Measurements from ENCODE around the gene POLR3B. TPM values are rescaled to one million over a fixed set of nuclear protein-coding genes. Genes with fewer than 3 reads are reported as not detected.
"Not testable (repeated sequence)": the region's sequence is repeated elsewhere in the genome, so short reads cannot be mapped to it uniquely, and the experiment has no call there.

POLR3B gene
- total RNA-seq, 2 experiments from 2014 or later: 14.7 to 17.6 TPM

DNA sequence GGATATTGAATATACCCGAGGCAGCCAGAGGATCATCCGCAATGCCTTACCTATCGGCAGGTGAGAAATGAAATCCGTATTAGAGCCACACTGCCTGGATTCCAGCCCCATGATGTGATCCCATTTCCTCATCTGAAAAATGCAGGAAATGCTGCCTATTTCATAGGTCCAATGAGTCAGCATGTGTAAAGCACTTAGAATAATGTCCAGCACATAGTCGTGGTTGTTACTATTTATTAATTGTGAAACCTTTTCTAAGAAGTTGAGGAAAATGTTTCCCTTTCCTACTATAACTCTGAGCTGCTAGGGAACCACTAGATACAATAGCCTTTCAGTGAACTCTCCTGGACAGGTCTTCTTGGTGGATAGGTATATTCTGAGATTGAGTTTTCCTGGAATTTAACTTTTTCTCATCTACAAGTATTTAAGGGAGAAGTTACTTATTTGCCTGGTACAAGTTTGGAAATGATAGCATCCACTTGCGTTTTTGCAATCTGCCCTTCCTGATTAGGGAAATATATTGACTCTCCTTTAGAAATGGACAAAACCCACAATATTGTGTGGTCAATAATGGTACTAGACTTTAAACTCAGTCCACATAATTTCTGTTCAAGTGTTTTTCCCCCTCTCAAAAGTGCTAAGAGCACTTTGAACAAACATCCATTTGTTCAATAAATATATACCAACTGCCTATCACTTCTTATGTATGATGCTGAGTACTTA, 12.2 kb downstream of the POLR3B start:
- no peak for TF ChIP-seq EZH2phosphoT487 (IDR thresholded peaks at IDR 0.05; ENCODE audit: borderline replicate concordance, low read depth, low read length)
- TF ChIP-seq, protein P1, sequence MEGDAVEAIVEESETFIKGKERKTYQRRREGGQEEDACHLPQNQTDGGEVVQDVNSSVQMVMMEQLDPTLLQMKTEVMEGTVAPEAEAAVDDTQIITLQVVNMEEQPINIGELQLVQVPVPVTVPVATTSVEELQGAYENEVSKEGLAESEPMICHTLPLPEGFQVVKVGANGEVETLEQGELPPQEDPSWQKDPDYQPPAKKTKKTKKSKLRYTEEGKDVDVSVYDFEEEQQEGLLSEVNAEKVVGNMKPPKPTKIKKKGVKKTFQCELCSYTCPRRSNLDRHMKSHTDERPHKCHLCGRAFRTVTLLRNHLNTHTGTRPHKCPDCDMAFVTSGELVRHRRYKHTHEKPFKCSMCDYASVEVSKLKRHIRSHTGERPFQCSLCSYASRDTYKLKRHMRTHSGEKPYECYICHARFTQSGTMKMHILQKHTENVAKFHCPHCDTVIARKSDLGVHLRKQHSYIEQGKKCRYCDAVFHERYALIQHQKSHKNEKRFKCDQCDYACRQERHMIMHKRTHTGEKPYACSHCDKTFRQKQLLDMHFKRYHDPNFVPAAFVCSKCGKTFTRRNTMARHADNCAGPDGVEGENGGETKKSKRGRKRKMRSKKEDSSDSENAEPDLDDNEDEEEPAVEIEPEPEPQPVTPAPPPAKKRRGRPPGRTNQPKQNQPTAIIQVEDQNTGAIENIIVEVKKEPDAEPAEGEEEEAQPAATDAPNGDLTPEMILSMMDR (conservative IDR thresholded peaks at IDR 0.05; ENCODE audit: low read length): no peak
- no peak for DNase-seq (ENCODE audit: low spot score)
- Histone ChIP-seq H3K9me3 (ENCODE audit: low read length) (no peaks in the 10 kb centered on the region), H3K27ac (ENCODE audit: low read depth, low read length, poor library complexity, severe bottlenecking) (no peak overlapping the region), H3K79me2 (ENCODE audit: insufficient read depth, low read depth, low read length) (no peaks in the 10 kb centered on the region), H3K4me1 (ENCODE audit: insufficient read depth, low read length, poor library complexity, severe bottlenecking) (no peaks in the 10 kb centered on the region), H3K4me3 (ENCODE audit: low read depth, low read length, poor library complexity, severe bottlenecking) (no peak overlapping the region), H2AFZ (ENCODE audit: low read length) (no peak overlapping the region), H3K36me3 (ENCODE audit: insufficient read depth, low read length) (peaks cover 80% of the 10 kb centered on the region), H3K9me2 (ENCODE audit: insufficient read depth, low read length) (no peaks in the 10 kb centered on the region), H3K4me2 (ENCODE audit: low read length) (no peak overlapping the region), H4K20me1 (ENCODE audit: insufficient read depth, low read length) (no peaks in the 10 kb centered on the region)
- BruUV-seq (replicated peaks): no TSS peak
- ChIA-PET POLR2A (interaction anchor here (1.5 kb wide), 1 partner anchor 11 kb away, joined by 6 read pairs; no protein-coding TSS in a partner anchor), CTCF (ENCODE audit: unreplicated experiment) (no interaction called here)
- intact Hi-C loops (cut with micrococcal nuclease; ENCODE audit: unreplicated experiment): no loop called here

DNA sequence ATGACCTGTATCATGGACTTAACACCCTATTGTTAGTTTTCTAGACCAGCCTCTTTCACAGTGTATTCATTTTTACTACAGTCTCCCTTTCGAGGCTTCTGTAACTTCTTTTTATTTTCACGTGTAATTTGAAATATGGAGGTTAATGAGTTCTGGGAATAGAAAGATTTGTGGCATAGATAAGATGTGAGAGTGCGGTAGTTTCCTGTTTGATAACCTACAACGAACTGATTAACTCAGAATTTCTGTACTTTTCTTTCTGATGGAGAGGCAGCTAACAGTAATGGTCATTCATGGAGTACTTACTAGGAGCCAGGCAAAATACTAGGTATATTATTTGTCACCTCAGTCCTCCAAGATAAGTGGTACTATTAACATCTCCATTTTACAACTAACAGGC, 21.2 kb downstream of the POLR3B start:
- Histone ChIP-seq H3K36me3 (ENCODE audit: insufficient read depth, low read length) (peaks cover 83% of the 10 kb centered on the region), H3K4me2 (ENCODE audit: low read length) (no peak overlapping the region), H3K9me2 (ENCODE audit: insufficient read depth, low read length) (no peaks in the 10 kb centered on the region), H2AFZ (ENCODE audit: low read length) (no peak overlapping the region), H3K4me3 (ENCODE audit: low read depth, low read length, poor library complexity, severe bottlenecking) (no peak overlapping the region), H3K27ac (ENCODE audit: low read depth, low read length, poor library complexity, severe bottlenecking) (no peak overlapping the region), H3K4me1 (ENCODE audit: insufficient read depth, low read length, poor library complexity, severe bottlenecking) (no peaks in the 10 kb centered on the region), H3K9me3 (ENCODE audit: low read length) (no peaks in the 10 kb centered on the region), H3K79me2 (ENCODE audit: insufficient read depth, low read depth, low read length) (no peaks in the 10 kb centered on the region), H4K20me1 (ENCODE audit: insufficient read depth, low read length) (no peaks in the 10 kb centered on the region)
- no peak for TF ChIP-seq EZH2phosphoT487 (IDR thresholded peaks at IDR 0.05; ENCODE audit: borderline replicate concordance, low read depth, low read length)
- TF ChIP-seq, protein P1 (conservative IDR thresholded peaks at IDR 0.05; ENCODE audit: low read length): no peak
- ChIA-PET CTCF (ENCODE audit: unreplicated experiment) (interaction anchor here (0.9 kb wide), 2 partner anchors 18 to 182 kb away, joined by 3 read pairs; no protein-coding TSS in a partner anchor), POLR2A (interaction anchor here (1.2 kb wide), 1 partner anchor 33 kb away, joined by 4 read pairs; no protein-coding TSS in a partner anchor)
- DNase-seq (ENCODE audit: low spot score): no peak
- no TSS peak for BruUV-seq (replicated peaks)
- intact Hi-C loops (cut with micrococcal nuclease; ENCODE audit: unreplicated experiment): no loop called here

DNA sequence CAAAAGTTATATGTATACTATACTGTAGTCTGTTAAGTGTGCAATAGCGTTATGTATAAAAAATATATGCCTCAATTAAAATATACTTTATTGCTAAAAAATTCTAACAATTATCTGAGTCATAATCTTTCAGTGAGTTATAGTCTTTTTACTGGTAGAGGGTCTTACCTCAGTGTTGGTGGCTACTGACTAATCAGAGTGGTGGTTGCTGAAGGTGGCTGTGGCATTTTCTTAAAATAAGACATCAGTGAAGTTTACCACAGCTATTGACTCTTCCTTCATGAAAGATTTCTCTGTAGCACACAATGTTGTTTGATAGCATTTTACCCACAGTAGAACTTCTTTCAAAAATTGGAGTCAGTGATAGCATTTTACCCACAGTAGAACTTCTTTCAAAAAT, 23.4 kb downstream of the POLR3B start:
- POLR2A ChIA-PET: interaction anchor here (0.5 to 1.0 kb wide), 4 partner anchors 17 to 741 kb away, joined by 3 to 7 read pairs (median 3); no protein-coding TSS in a partner anchor
- DNase-seq (ENCODE audit: low spot score): no peak
- no peaks in the 10 kb centered on the region for H3K79me2 ChIP-seq (ENCODE audit: insufficient read depth, low read depth, low read length)
- no peak overlapping the region for H2AFZ ChIP-seq (ENCODE audit: low read length)
- H3K27ac ChIP-seq (ENCODE audit: low read depth, low read length, poor library complexity, severe bottlenecking): no peak overlapping the region
- H3K4me2 ChIP-seq (ENCODE audit: low read length): no peak overlapping the region
- TF ChIP-seq, protein P1 (conservative IDR thresholded peaks at IDR 0.05; ENCODE audit: low read length): no peak
- no peaks in the 10 kb centered on the region for H3K9me2 ChIP-seq (ENCODE audit: insufficient read depth, low read length)
- H3K36me3 ChIP-seq (ENCODE audit: insufficient read depth, low read length): peaks cover 87% of the 10 kb centered on the region
- no peaks in the 10 kb centered on the region for H3K9me3 ChIP-seq (ENCODE audit: low read length)
- no TSS peak for BruUV-seq (replicated peaks)
- intact Hi-C loops (cut with micrococcal nuclease; ENCODE audit: unreplicated experiment): no loop called here
- H4K20me1 ChIP-seq (ENCODE audit: insufficient read depth, low read length): no peaks in the 10 kb centered on the region
- H3K4me1 ChIP-seq (ENCODE audit: insufficient read depth, low read length, poor library complexity, severe bottlenecking): no peaks in the 10 kb centered on the region
- H3K4me3 ChIP-seq (ENCODE audit: low read depth, low read length, poor library complexity, severe bottlenecking): no peak overlapping the region
- CTCF ChIA-PET (ENCODE audit: unreplicated experiment): no interaction called here

DNA sequence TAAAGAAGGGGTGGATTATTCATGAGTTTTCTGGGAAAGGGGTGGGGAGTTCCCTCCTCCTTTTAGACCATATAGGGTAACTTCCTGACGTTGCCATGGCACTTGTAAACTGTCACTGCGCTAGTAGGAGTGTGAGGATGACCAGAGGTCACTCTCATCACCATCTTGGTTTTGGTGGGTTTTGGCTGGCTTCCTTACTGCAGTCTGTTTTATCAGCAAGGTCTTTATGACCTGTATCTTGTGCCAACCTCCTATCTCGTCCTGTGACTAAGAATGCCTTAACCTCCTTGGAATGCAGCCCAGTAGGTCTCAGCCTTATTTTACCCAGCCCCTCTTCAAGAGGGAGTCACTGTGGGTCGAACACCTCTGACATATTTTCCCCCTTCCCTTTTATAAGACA, 24.3 kb downstream of the POLR3B start:
- POLR2A ChIA-PET: not testable (repeated sequence)

More for the DNA sequence above, 24.3 kb downstream of the POLR3B start:
- H3K36me3 ChIP-seq (ENCODE audit: insufficient read depth, low read length): peaks cover 83% of the 10 kb centered on the region
- H3K9me2 ChIP-seq (ENCODE audit: insufficient read depth, low read length); DNase-seq (ENCODE audit: low spot score); H3K79me2 ChIP-seq (ENCODE audit: insufficient read depth, low read depth, low read length); H3K27ac ChIP-seq (ENCODE audit: low read depth, low read length, poor library complexity, severe bottlenecking); H2AFZ ChIP-seq (ENCODE audit: low read length); H3K4me1 ChIP-seq (ENCODE audit: insufficient read depth, low read length, poor library complexity, severe bottlenecking); intact Hi-C loops (cut with micrococcal nuclease; ENCODE audit: unreplicated experiment); CTCF ChIA-PET (ENCODE audit: unreplicated experiment); H3K9me3 ChIP-seq (ENCODE audit: low read length); H3K4me3 ChIP-seq (ENCODE audit: low read depth, low read length, poor library complexity, severe bottlenecking); BruUV-seq (replicated peaks); H4K20me1 ChIP-seq (ENCODE audit: insufficient read depth, low read length); H3K4me2 ChIP-seq (ENCODE audit: low read length): not testable (repeated sequence)

Measured in OCI-LY7 (cell line).